HG02571 (cell line): ENCODE results near the gene NUDT1.

Experiments used
- ATAC-seq: cut with Tn5 transposase; IDR thresholded peaks from one replicate; pipeline ENCODE4 v1.9.1; 2021; ENCODE audit warnings: mild to moderate bottlenecking, moderate library complexity; ENCODE audit not compliant: unreplicated experiment

Gene NUDT1

GRCh38 chr7:2241580-2242540 is at the start of gene NUDT1, which contains the start of gene MRM2:
NUDT1 (plus strand) TSS chr7:2242226; CDS start chr7:2244575, 2,349 bp downstream.
MRM2 (minus strand) TSS chr7:2242205; CDS start chr7:2242169, 36 bp downstream.
- no peak for ATAC-seq

GRCh38 chr7:2192831-2193534 is 49.0 kb upstream of the NUDT1 start:
- ATAC-seq: no peak

GRCh38 chr7:2193575-2194305 is 48.3 kb upstream of the NUDT1 start:
- no peak for ATAC-seq

GRCh38 chr7:2195400-2196246 is 46.4 kb upstream of the NUDT1 start:
- ATAC-seq: no peak

GRCh38 chr7:2196381-2197378 is 45.3 kb upstream of the NUDT1 start:
- no peak for ATAC-seq

- ATAC-seq: no peak
Observed at GRCh38 chr7:2197436-2198155, 44.4 kb upstream of the NUDT1 start.

- ATAC-seq: no peak
Observed at GRCh38 chr7:2198206-2198605, 43.8 kb upstream of the NUDT1 start.

- no peak for ATAC-seq
Observed at GRCh38 chr7:2198760-2199159, 43.3 kb upstream of the NUDT1 start.

GRCh38 chr7:2199528-2199927 is 42.5 kb upstream of the NUDT1 start:
- no peak for ATAC-seq

- ATAC-seq: no peak
Observed at GRCh38 chr7:2199956-2200583, 42.0 kb upstream of the NUDT1 start.

- no peak for ATAC-seq
Observed at GRCh38 chr7:2200584-2200980, 41.4 kb upstream of the NUDT1 start.

- no peak for ATAC-seq
Observed at GRCh38 chr7:2201128-2201527, 40.9 kb upstream of the NUDT1 start.

- no peak for ATAC-seq
Observed at GRCh38 chr7:2201686-2202360, 40.2 kb upstream of the NUDT1 start.

- ATAC-seq: no peak
Observed at GRCh38 chr7:2202361-2202761, 39.7 kb upstream of the NUDT1 start.

GRCh38 chr7:2202901-2203765 is 38.9 kb upstream of the NUDT1 start:
- ATAC-seq: no peak

GRCh38 chr7:2203766-2204300 is 38.2 kb upstream of the NUDT1 start:
- ATAC-seq: peak; percentile 53
